ENCODE measurements around the gene CAPN1. TPM values are rescaled to one million over a fixed set of nuclear protein-coding genes. Genes with fewer than 3 reads are reported as not detected.

Gene CAPN1
- total and polyA plus RNA-seq, 2 of the 13 experiments (the other 11 are each of a cell fraction or from before 2014, with no cell fraction given), result 57.3 to 82.6 TPM

GRCh38 chr11:65180877-65181568 is 705 bp upstream of the CAPN1 start (continued):
- TF ChIP-seq ZNF142 (CRISPR knock-in tag; IDR thresholded peaks at IDR 0.05), result no peak
- no peak for TF ChIP-seq ZSCAN12 (CRISPR knock-in tag; IDR thresholded peaks at IDR 0.05)
- TF ChIP-seq ZNF766 (CRISPR knock-in tag; IDR thresholded peaks at IDR 0.05; ENCODE audit: borderline replicate concordance), result 0 out of 2 replicates have a peak, but pooled peaks have one; percentile 29
- TF ChIP-seq RFX5 (IDR thresholded peaks at IDR 0.05; ENCODE audit: low read depth, low read length), result no peak
- peak; percentile 70 for TF ChIP-seq SAP130 (CRISPR knock-in tag; IDR thresholded peaks at IDR 0.05; ENCODE audit: low read depth)
- no peak for TF ChIP-seq RBAK (CRISPR knock-in tag; IDR thresholded peaks at IDR 0.05)
- no peak; the same call in 1 of the 2 replicates for TF ChIP-seq CAMTA2 (CRISPR knock-in tag; IDR thresholded peaks at IDR 0.05; ENCODE audit: borderline replicate concordance)
- TF ChIP-seq, protein P1, sequence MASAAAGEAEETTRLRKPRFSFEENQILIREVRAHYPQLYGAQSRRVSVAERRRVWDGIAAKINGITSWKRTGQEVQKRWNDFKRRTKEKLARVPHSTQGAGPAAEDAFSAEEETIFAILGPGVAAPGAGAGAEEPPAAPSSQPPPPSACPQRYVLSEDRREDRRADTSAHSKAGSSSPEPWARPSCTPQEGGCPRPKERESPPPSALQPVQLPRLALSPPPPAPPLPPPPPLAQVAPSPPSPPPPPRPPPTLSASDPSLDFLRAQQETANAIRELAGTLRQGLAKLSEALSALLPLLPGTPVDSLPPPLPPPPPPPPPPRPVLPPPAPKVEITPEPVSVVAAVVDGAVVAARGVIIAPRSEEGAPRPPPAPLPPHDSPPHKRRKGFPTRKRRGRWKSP (CRISPR knock-in tag; IDR thresholded peaks at IDR 0.05), result peak; percentile 47; the same call in 1 of the 2 replicates
- TF ChIP-seq POLR2AphosphoS5 (IDR thresholded peaks at IDR 0.05; ENCODE audit: low read depth, low read length), result 0 out of 2 replicates have a peak, but pooled peaks have one; percentile 2
- TF ChIP-seq DR1 (CRISPR knock-in tag; IDR thresholded peaks at IDR 0.05), result no peak
- TF ChIP-seq HNRNPK (IDR thresholded peaks at IDR 0.05; ENCODE audit: low read depth, low read length, poor library complexity, severe bottlenecking), result peak; percentile 62
- peak in 1 of 2 experiments; percentile 73; a peak in 2 of 4 replicates for TF ChIP-seq KLF16 (CRISPR knock-in tag; IDR thresholded peaks at IDR 0.05)
- peak; percentile 37; the same call in 1 of the 2 replicates for TF ChIP-seq SMC3 (IDR thresholded peaks at IDR 0.05; ENCODE audit: low read length)
- no peak for TF ChIP-seq ZBTB8A (CRISPR knock-in tag; IDR thresholded peaks at IDR 0.05; ENCODE audit: borderline replicate concordance, low read depth)
- no peak for TF ChIP-seq GTF2F1 (IDR thresholded peaks at IDR 0.05; ENCODE audit: low read length)
- TF ChIP-seq TMF1 (CRISPR knock-in tag; IDR thresholded peaks at IDR 0.05; ENCODE audit: low read depth), result peak; percentile 38; the same call in 1 of the 2 replicates
- peak; percentile 50; the same call in 1 of the 2 replicates for TF ChIP-seq ZNF430 (CRISPR knock-in tag; IDR thresholded peaks at IDR 0.05)
- no peak for TF ChIP-seq CREM (IDR thresholded peaks at IDR 0.05)
- TF ChIP-seq CREM (CRISPR knock-in tag; IDR thresholded peaks at IDR 0.05), result no peak
- no peak for TF ChIP-seq CBX2 (IDR thresholded peaks at IDR 0.05; ENCODE audit: low read depth, low read length)
- no peak for TF ChIP-seq CBX2 (CRISPR knock-in tag; IDR thresholded peaks at IDR 0.05; ENCODE audit: low read depth)
- TF ChIP-seq ERF (CRISPR knock-in tag; IDR thresholded peaks at IDR 0.05), result peak; percentile 50; the same call in 1 of the 2 replicates
- 0 out of 2 replicates have a peak, but pooled peaks have one; percentile 28 for TF ChIP-seq ZNF670 (CRISPR knock-in tag; IDR thresholded peaks at IDR 0.05; ENCODE audit: borderline replicate concordance)
- 0 out of 2 replicates have a peak, but pooled peaks have one; percentile 23 for TF ChIP-seq HNRNPL (IDR thresholded peaks at IDR 0.05; ENCODE audit: low read depth, low read length)
- TF ChIP-seq SSRP1 (CRISPR knock-in tag; IDR thresholded peaks at IDR 0.05), result 0 out of 2 replicates have a peak, but pooled peaks have one; percentile 15
- peak; percentile 30; the same call in 1 of the 2 replicates for TF ChIP-seq CEBPG (CRISPR knock-in tag; IDR thresholded peaks at IDR 0.05)
